ENCODE results near the gene RABL6.

The RABL6 gene

DNA sequence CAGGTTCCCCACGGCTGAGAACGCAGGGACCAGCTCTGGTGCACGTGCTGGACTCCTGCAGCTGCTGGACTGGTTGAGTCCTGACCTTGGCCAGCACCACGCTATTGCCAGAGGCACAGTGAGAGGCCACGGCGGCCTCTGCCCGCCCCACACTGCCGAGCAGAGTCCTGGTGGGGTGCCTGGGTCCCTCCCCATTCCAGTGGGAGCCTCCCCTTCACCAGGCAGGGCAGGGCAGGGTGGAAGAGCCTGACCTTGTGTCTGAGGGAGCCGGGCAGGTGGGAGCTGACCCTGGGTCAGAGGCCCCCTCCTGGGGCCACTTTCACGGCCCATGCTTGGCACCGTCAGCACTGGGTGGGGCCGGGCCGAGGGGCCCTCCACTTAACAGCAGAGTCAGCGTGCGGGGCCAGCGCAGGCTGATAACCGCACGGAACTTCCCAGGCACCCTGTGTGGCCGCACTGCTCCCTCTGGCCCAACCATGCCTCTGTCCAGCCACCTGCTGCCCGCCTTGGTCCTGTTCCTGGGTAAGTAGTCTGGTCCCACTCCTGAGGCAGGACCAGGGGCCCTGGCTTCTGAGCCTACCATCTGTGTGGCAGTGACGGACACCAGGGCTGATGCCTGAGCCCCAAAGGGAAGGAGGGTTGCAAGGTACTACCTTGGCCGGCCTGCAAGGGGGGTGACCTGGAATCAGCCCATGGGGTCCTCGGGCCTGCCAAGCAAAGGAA lies 44.4 kb downstream of the RABL6 start, which contains the start of gene MAMDC4:
MAMDC4 (plus strand) TSS at position 406 of the 723 bp plus-strand sequence; CDS start at position 477, 71 bp downstream.
- TF ChIP-seq POLR2AphosphoS5 (IDR thresholded peaks at IDR 0.05; ENCODE audit: low read depth, low read length) (no peak), FOXP2 (optimal IDR thresholded peaks at IDR 0.05; ENCODE audit: borderline replicate concordance, extremely low read depth, extremely low read length, insufficient read depth) (no peak), REST (IDR thresholded peaks at IDR 0.05; ENCODE audit: insufficient read depth in 1 of 2, low read depth in 2 of 2, low read length in 2 of 2) (no peak)

GRCh38 chr9:136852664-136853595 lies 45.2 kb downstream of the RABL6 start:
- TF ChIP-seq REST (IDR thresholded peaks at IDR 0.05; ENCODE audit: insufficient read depth in 1 of 2, low read depth in 2 of 2, low read length in 2 of 2), result no peak
- TF ChIP-seq SIN3A (IDR thresholded peaks at IDR 0.05; ENCODE audit: borderline replicate concordance, insufficient read depth, low read length), result no peak
- TF ChIP-seq FOXP2 (optimal IDR thresholded peaks at IDR 0.05; ENCODE audit: borderline replicate concordance, extremely low read depth, extremely low read length, insufficient read depth), result no peak
- TF ChIP-seq TAF1 (IDR thresholded peaks at IDR 0.05; ENCODE audit: borderline replicate concordance, insufficient read depth, low read length), result no peak
- no peak for TF ChIP-seq POLR2AphosphoS5 (IDR thresholded peaks at IDR 0.05; ENCODE audit: low read depth, low read length)

DNA sequence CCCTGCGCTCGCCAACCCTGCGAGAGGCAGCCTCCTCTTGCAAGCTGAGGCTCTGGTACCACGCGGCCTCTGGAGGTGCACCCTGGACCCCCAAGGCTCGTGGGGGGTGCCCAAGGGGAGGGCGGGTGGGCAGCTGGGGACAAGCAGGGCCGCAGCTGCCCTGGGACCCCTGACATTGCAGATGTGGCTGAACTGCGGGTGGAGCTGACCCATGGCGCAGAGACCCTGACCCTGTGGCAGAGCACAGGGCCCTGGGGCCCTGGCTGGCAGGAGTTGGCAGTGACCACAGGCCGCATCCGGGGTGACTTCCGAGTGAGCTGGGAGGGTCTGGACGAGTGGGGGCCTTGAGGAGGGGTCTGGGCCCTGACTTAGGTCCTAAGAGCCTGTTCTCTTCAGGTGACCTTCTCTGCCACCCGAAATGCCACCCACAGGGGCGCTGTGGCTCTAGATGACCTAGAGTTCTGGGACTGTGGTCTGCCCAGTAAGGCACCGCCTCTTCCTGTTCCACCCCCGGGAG lies 45.9 kb downstream of the RABL6 start:
- no peak for TF ChIP-seq SIN3A (IDR thresholded peaks at IDR 0.05; ENCODE audit: borderline replicate concordance, insufficient read depth, low read length)
- TF ChIP-seq REST (IDR thresholded peaks at IDR 0.05; ENCODE audit: insufficient read depth in 1 of 2, low read depth in 2 of 2, low read length in 2 of 2), result no peak
- TF ChIP-seq TAF1 (IDR thresholded peaks at IDR 0.05; ENCODE audit: borderline replicate concordance, insufficient read depth, low read length), result no peak
- TF ChIP-seq FOXP2 (optimal IDR thresholded peaks at IDR 0.05; ENCODE audit: borderline replicate concordance, extremely low read depth, extremely low read length, insufficient read depth), result no peak
- no peak for TF ChIP-seq POLR2AphosphoS5 (IDR thresholded peaks at IDR 0.05; ENCODE audit: low read depth, low read length)

DNA sequence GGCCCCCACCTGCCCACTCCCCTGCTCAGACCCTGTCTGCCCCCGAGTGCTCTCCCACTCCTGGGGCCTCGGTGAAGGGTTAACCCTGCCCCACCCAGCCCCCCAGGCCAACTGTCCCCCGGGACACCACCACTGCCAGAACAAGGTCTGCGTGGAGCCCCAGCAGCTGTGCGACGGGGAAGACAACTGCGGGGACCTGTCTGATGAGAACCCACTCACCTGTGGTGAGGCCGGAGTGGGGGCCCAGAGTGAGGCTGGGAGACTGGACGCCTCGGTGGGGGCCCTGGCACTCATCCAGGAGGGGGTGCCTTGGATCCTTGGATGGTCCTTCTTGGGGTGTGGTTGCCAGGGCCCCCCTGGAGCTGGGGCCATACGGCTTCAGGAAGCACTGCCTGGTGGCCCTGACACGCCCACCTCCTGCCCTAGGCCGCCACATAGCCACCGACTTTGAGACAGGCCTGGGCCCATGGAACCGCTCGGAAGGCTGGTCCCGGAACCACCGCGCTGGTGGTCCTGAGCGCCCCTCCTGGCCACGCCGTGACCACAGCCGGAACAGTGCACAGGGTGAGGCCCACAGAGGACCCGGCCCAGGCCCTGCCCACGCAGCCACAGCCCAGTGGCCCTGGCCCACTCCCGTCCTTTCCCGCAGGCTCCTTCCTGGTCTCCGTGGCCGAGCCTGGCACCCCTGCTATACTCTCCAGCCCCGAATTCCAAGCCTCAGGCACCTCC lies 46.5 kb downstream of the RABL6 start:
- TF ChIP-seq TAF1 (IDR thresholded peaks at IDR 0.05; ENCODE audit: borderline replicate concordance, insufficient read depth, low read length) (no peak), REST (IDR thresholded peaks at IDR 0.05; ENCODE audit: insufficient read depth in 1 of 2, low read depth in 2 of 2, low read length in 2 of 2) (no peak), SIN3A (IDR thresholded peaks at IDR 0.05; ENCODE audit: borderline replicate concordance, insufficient read depth, low read length) (no peak), FOXP2 (optimal IDR thresholded peaks at IDR 0.05; ENCODE audit: borderline replicate concordance, extremely low read depth, extremely low read length, insufficient read depth) (no peak)

All from PFSK-1 (cell line).